HG02870 (cell line): ENCODE measurements around the gene DVL2.

Experiments
- ATAC-seq: cut with Tn5 transposase; IDR thresholded peaks from one replicate; pipeline ENCODE4 v1.9.1; 2021; ENCODE audit warnings: mild to moderate bottlenecking, moderate library complexity; ENCODE audit not compliant: unreplicated experiment

Gene DVL2

GRCh38 chr17:7238420-7239090 is 4.2 kb upstream of the DVL2 start:
- ATAC-seq = no peak

- no peak for ATAC-seq
Measured at GRCh38 chr17:7237761-7238419, 3.6 kb upstream of the DVL2 start.

GRCh38 chr17:7237266-7237760 is 3.0 kb upstream of the DVL2 start:
- ATAC-seq = no peak

GRCh38 chr17:7236808-7237207 is 2.5 kb upstream of the DVL2 start:
- no peak for ATAC-seq

DNA sequence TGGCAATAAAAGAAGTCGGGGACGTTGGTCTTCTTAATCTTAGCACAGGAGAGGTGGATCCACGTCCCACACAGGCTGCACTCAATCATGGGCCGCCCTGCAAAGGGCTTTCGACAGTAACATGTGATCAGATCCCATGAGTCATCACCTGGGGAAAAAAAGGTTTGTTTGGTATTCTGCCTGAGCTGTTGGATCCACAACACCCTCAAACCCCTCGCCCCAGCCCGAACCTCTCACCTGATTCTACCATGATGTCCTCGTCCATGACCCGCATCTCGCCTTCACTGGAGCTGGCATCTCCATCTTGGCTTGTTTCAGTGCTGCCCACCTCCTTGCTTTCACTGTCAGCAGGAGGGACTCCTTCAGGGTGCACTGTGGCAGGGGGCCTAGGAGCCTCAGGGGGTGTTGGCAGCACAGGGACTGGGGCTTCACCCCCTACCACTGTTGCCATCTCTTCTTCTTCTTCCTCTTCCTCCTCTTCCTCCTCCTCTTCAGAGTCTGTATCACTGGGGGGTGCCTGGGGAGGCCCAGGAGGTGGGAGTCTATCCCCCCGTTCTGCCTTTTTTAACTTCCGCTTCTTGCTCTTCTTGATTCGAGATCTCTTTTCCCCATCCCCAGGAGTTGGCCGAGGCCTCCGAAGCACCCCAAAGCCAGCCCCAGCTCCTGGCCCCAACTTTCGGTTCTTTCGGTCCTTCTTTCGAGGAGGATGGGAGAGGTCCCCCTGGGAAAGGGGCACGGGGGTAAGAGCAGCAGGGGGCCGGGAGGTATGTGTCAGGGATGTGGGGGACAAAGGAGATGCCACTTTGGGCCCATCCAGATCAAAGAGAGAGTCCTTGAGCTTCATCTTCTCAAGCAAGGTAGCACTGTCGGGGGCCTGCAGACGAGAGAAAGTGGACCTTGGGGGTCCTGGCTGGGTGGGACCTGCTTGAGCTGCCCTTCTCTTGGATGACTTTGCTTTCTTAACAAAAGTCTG is 1.7 kb upstream of the DVL2 start:
- ATAC-seq = no peak

DNA sequence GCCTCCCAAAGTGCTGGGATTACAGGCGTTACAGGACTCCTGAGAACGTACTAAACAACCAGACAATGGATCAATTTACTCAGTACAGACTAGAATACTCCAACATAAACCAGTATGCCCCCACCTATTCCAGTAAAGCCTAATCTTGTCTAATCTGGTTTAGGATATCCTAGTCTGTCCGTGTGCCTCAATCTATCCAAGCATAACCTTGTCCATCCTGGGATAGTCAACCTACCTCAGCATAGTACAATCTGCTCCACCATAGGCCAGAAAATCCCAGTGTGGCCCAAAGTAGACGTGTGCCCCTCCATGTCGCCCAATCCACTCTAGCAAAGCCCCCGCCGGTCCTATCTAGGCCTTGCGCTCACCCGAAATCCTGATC is 625 bp downstream of the DVL2 start:
- ATAC-seq = no peak

GRCh38 chr17:7232114-7232513 is 2.2 kb downstream of the DVL2 start:
- ATAC-seq = no peak

GRCh38 chr17:7229504-7229903 is 4.8 kb downstream of the DVL2 start:
- ATAC-seq = no peak

GRCh38 chr17:7228920-7229319 is 5.4 kb downstream of the DVL2 start:
- ATAC-seq = no peak

DNA sequence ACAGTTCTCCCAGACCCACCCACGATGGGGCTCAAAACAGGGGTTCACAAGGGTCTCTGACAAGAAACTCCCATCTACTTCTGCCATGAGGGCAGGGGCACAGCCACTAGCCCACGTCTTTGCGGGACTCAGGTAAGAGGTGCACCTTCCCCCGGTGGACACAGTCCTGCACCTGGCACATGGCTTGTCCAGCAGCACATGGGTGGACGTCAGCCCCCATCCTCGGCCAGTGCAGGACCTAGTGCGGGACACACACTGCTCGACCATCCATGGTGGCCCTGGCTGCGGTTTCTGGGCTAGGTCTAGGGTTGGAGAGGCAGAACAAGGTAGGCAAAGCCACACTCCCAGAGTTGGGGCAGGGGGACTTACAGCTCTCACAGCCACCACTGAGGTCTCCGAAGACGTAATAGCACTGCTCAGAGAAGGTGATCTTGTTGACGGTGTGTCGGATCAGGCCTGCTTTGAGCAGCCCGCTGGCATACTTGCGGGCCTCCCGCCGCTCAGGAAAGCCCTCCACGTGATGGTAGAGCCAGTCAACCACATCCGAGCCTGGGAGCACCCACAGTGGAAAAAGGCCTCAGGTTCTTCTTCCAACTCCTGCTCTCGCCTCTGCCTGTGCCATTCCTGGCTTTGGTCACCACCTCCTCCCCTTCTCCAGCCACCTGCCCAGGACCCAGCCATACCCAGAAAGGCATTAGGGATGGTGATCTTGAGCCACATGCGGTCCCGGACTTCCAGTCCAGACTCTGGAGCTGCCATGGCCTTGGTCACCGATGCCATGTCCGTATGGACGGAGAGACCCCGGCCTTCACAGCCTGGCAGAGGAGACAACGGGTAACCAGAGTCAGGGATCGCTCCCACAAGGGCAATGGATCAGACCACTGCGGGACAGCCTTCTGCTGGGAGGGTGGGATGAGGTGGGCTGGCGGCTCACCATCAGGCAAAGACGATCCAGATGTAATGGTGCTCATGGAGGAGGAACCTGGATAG is 7.3 kb downstream of the DVL2 start:
- no peak for ATAC-seq

DNA sequence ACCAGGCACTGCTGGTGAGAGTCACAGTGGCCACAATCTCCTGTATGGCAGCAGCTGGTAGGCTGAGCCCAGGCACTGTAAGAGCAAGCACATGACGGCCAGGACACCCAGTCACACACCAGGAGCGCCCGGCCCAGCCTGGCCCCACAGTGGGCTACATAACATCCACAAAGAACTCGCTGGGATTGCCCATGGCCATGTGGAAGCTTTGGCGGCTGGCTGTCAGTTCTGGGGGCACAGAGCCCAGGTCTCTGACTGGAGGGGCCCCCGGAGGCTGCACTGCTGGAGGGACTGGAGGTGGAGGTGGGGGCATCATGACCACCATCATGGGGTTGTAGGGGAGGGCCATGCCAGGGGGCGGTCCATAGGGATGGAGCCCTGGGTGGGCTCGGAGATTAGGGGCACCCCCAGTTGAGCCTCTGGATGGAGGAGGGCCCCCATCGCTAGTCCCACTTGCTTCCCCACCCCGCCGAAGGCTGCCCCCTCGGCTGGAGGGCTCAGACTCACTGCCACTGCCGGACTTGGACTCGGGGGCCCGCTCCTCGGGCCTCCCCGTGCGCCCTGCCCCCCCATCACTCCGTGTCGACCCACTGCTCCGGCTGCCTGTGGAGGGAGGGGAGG is 8.5 kb downstream of the DVL2 start:
- ATAC-seq = no peak

GRCh38 chr17:7224661-7225111 is 9.6 kb downstream of the DVL2 start:
- ATAC-seq = no peak

GRCh38 chr17:7224110-7224509 is 10.2 kb downstream of the DVL2 start:
- ATAC-seq = no peak

- ATAC-seq = no peak
Measured at GRCh38 chr17:7223375-7223774, 10.9 kb downstream of the DVL2 start.

DNA sequence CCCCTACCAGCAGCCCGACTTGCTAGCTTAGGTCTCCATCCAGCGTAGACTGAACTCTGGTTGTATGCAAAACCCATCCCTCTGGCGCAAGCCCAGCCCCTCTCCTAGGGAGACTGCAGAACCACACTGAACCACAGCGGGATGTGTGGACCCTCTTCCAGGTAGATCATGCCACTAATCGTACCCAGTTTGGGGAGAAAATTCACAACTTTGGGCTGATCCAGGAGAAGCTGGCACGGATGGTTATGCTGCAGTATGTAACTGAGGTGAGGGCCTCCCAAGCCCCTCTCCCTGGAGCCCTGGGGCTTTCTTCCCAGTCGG is 11.4 kb downstream of the DVL2 start:
- ATAC-seq = no peak

- ATAC-seq = no peak
Measured at GRCh38 chr17:7222093-7222971, 12.0 kb downstream of the DVL2 start.

- ATAC-seq = no peak
Measured at GRCh38 chr17:7221278-7222092, 12.8 kb downstream of the DVL2 start.
